CD4-positive, alpha-beta T cell treated with Interleukin-12 subunit alpha and Interleukin-12 subunit beta, for 1 hour (primary cell): Measurements from ENCODE around the gene TRAPPC5.
A peak's percentile ranks its signal among the peaks of the same experiment; 100 is the strongest.

ENCODE experiments used
- DNase-seq: peaks from one replicate; pipeline ENCODE4 v3.0.0-alpha.2; 2020

TRAPPC5 gene

GRCh38 chr19:7646426-7646700 is 34.3 kb upstream of the TRAPPC5 start:
- DNase-seq = no peak

- DNase-seq = no peak
Observed at GRCh38 chr19:7647156-7647555, 33.5 kb upstream of the TRAPPC5 start.

- no peak for DNase-seq
Observed at GRCh38 chr19:7648265-7649014, 32.2 kb upstream of the TRAPPC5 start.

- no peak for DNase-seq
Observed at GRCh38 chr19:7650148-7650547, 30.5 kb upstream of the TRAPPC5 start.

- peak; percentile 89 for DNase-seq
Observed at GRCh38 chr19:7652061-7652641, 28.5 kb upstream of the TRAPPC5 start.

- DNase-seq = no peak
Observed at GRCh38 chr19:7654401-7654800, 26.2 kb upstream of the TRAPPC5 start.

GRCh38 chr19:7655581-7655980 is 25.1 kb upstream of the TRAPPC5 start:
- DNase-seq = no peak

GRCh38 chr19:7657131-7657751 is 23.4 kb upstream of the TRAPPC5 start:
- no peak for DNase-seq

GRCh38 chr19:7658219-7658686 is 22.4 kb upstream of the TRAPPC5 start:
- DNase-seq = peak; percentile 63

- no peak for DNase-seq
Observed at GRCh38 chr19:7661744-7662538, 18.7 kb upstream of the TRAPPC5 start.

GRCh38 chr19:7662657-7663056 is 18.0 kb upstream of the TRAPPC5 start:
- DNase-seq = no peak

- DNase-seq = no peak
Observed at GRCh38 chr19:7663706-7664105, 16.9 kb upstream of the TRAPPC5 start.

- DNase-seq = no peak
Observed at GRCh38 chr19:7665076-7665475, 15.6 kb upstream of the TRAPPC5 start.

- DNase-seq = no peak
Observed at GRCh38 chr19:7668842-7669241, 11.8 kb upstream of the TRAPPC5 start, which contains the start of gene RETN. RETN (plus strand) TSS chr19:7669049; CDS start chr19:7669327, 278 bp downstream.

GRCh38 chr19:7669641-7670040 is 11.0 kb upstream of the TRAPPC5 start:
- DNase-seq = no peak

- no peak for DNase-seq
Observed at GRCh38 chr19:7670150-7670783, 10.4 kb upstream of the TRAPPC5 start.

GRCh38 chr19:7670790-7671189 is 9.8 kb upstream of the TRAPPC5 start:
- no peak for DNase-seq

- DNase-seq = no peak
Observed at GRCh38 chr19:7672522-7672921, 8.1 kb upstream of the TRAPPC5 start.

GRCh38 chr19:7674010-7675005 is 6.3 kb upstream of the TRAPPC5 start:
- DNase-seq = peak; percentile 43

- DNase-seq = no peak
Observed at GRCh38 chr19:7676376-7676775, 4.3 kb upstream of the TRAPPC5 start.

- no peak for DNase-seq
Observed at GRCh38 chr19:7676854-7677253, 3.8 kb upstream of the TRAPPC5 start, which contains the start of gene MCEMP1. MCEMP1 (plus strand) TSS chr19:7677090; CDS start chr19:7677121, 31 bp downstream.
